H1 (cell line): ENCODE measurements around the gene ADAM19. TPM values are rescaled to one million over a fixed set of nuclear protein-coding genes. Genes with fewer than 3 reads are reported as not detected.

Source experiments
- ASH2L ChIP-seq: fragments of 200-600, 300-600 bp; sonication (generic); IDR thresholded peaks from one replicate; pipeline ENCODE4 v1.7.1; 2017; ENCODE audit warnings: low read length
- ATF2 ChIP-seq: IDR thresholded peaks from 2 replicates; pipeline ENCODE4 v1.6.1; 2012; ENCODE audit warnings: low read length, inconsistent platforms
- CTBP2 ChIP-seq: IDR thresholded peaks from 2 replicates; pipeline ENCODE4 v1.7.0; 2011; ENCODE audit warnings: borderline replicate concordance, mild to moderate bottlenecking, moderate library complexity, mixed read lengths, low read length; ENCODE audit not compliant: insufficient read depth, insufficient read length
- CTCF ChIP-seq, 3 experiments: IDR thresholded peaks; 1 replicate in 2 of 3; 2 replicates in 1 of 3; pipeline versions ENCODE4 v1.5.1 to v1.6.1; 2011; ENCODE audit warnings: low read length in 3 of 3, mild to moderate bottlenecking in 3 of 3, inconsistent platforms in 2 of 3, low read depth in 1 of 3, moderate library complexity in 1 of 3; ENCODE audit not compliant: insufficient read depth in 1 of 3; ENCODE audit errors: control extremely low read depth in 1 of 3
- HDAC2 ChIP-seq, 2 experiments: fragments of 300-600 bp in 1 of 2; sonication (generic) in 1 of 2; IDR thresholded peaks; 2 replicates each; pipeline ENCODE4 v1.6.1; 2011 to 2012; ENCODE audit warnings: low read depth in 2 of 2, low read length in 2 of 2, mild to moderate bottlenecking in 2 of 2, moderate library complexity in 2 of 2, borderline replicate concordance in 1 of 2, inconsistent platforms in 1 of 2
- KDM5A ChIP-seq: fragments of 200-600 bp; IDR thresholded peaks from 2 replicates; pipeline ENCODE4 v1.7.1; 2012; ENCODE audit warnings: mild to moderate bottlenecking, low read length, inconsistent platforms, mixed read lengths
- SP4 ChIP-seq: IDR thresholded peaks from 2 replicates; pipeline ENCODE4 v1.6.1; 2012; ENCODE audit warnings: low read length, inconsistent platforms
- TAF1 ChIP-seq: IDR thresholded peaks from 2 replicates; pipeline ENCODE4 v1.6.1; 2011; ENCODE audit warnings: mild to moderate bottlenecking, low read depth, low read length
- TCF12 ChIP-seq: IDR thresholded peaks from 2 replicates; pipeline ENCODE4 v1.6.1; 2011; ENCODE audit warnings: low read depth, mild to moderate bottlenecking, low read length
- polyA plus RNA-seq, 7 experiments: library from polyadenylated mRNA; depleted of rRNA in 3 of 7; stranded (reverse) in 5 of 7; unstranded in 2 of 7; fragments of >200 nt in 5 of 7; fragments of 200-250 nt in 2 of 7; gene quantifications; 1 replicate in 5 of 7; 2 replicates in 1 of 7; 4 replicates in 1 of 7; pipeline versions ENCODE4 v1.2.1 to v1.2.3, GENCODE V29; 2011 to 2013; ENCODE audit warnings: missing spikeins in 2 of 7, mixed read lengths in 2 of 7
- total RNA-seq: library from RNA; stranded (reverse); fragmentation: NEBNext Ultra II Directional; extraction: Animal tissue kit (Norgen Biotek cat#: 25700); gene quantifications from 2 replicates; pipeline ENCODE4 v1.2.1, GENCODE V29; 2021

ADAM19 gene
- total and polyA plus RNA-seq, 2 of the 8 experiments (the other 6 are each of a cell fraction or from before 2014, with no cell fraction given), result 6.5 to 22.7 TPM

GRCh38 chr5:157611571-157612476 is 36.2 kb upstream of the ADAM19 start (continued):
- TF ChIP-seq ATF2 (no peak), CTBP2 (no peak), HDAC2 (IDR thresholded peaks at IDR 0.05; ENCODE audit: borderline replicate concordance in 1 of 2, low read depth in 2 of 2, low read length in 2 of 2) (no peak), KDM5A (no peak), TAF1 (no peak), ASH2L (no peak), TCF12 (no peak), CTCF (IDR thresholded peaks at IDR 0.05; ENCODE audit: control extremely low read depth in 1 of 3, insufficient read depth in 1 of 3, low read depth in 1 of 3, low read length in 3 of 3) (no peak), SP4 (no peak)
